Stimulated activated naive CD8-positive, alpha-beta T cell treated with anti-CD3 and anti-CD28 coated beads, Interleukin-15, Interleukin-2, amounts not matched to agents 100 U/mL and 50 U/mL, for 24 hours (primary cell): ENCODE data around the gene AKAP7.

Experiments
- ATAC-seq: fragments of 150-1000 bp; cut with Tn5 transposase; one replicate; pipeline ENCODE4 v1.10.0; 2021
- DNase-seq: peaks from one replicate; pipeline ENCODE4 v3.0.0; 2021

AKAP7 gene

GRCh38 chr6:131134220-131134979 lies 867 bp upstream of the AKAP7 start:
- DNase-seq (no peak), ATAC-seq (no peak)

- DNase-seq (no peak), ATAC-seq (no peak)
These were observed 355 bp upstream of the AKAP7 start for GRCh38 chr6:131134980-131135243.

- ATAC-seq: no peak
- DNase-seq: no peak
These were observed 937 bp downstream of the AKAP7 start for GRCh38 chr6:131136021-131136786.

- DNase-seq (no peak), ATAC-seq (no peak)
These were observed 4.3 kb downstream of the AKAP7 start for GRCh38 chr6:131139599-131139998.

- DNase-seq (no peak), ATAC-seq (no peak)
These were observed 8.1 kb downstream of the AKAP7 start for GRCh38 chr6:131143319-131143718.

- DNase-seq: no peak
These were observed 11.6 kb downstream of the AKAP7 start for GRCh38 chr6:131146865-131147264.

GRCh38 chr6:131156411-131156810 lies 21.1 kb downstream of the AKAP7 start:
- no peak for ATAC-seq

More at GRCh38 chr6:131146865-131147264, 11.6 kb downstream of the AKAP7 start:
- no peak for ATAC-seq

GRCh38 chr6:131159578-131159977 lies 24.3 kb downstream of the AKAP7 start:
- DNase-seq (no peak), ATAC-seq (no peak)

More at GRCh38 chr6:131156411-131156810, 21.1 kb downstream of the AKAP7 start:
- DNase-seq: no peak

- DNase-seq: no peak
- no peak for ATAC-seq
These were observed 25.0 kb downstream of the AKAP7 start for GRCh38 chr6:131160254-131160758.

GRCh38 chr6:131161987-131162386 lies 26.7 kb downstream of the AKAP7 start:
- ATAC-seq (no peak), DNase-seq (no peak)

GRCh38 chr6:131163886-131164285 lies 28.6 kb downstream of the AKAP7 start:
- DNase-seq (no peak), ATAC-seq (no peak)

- ATAC-seq (no peak), DNase-seq (no peak)
These were observed 29.2 kb downstream of the AKAP7 start for GRCh38 chr6:131164506-131164905.

GRCh38 chr6:131167773-131168172 lies 32.5 kb downstream of the AKAP7 start:
- ATAC-seq (no peak), DNase-seq (no peak)

- ATAC-seq: no peak
- no peak for DNase-seq
These were observed 34.3 kb downstream of the AKAP7 start for GRCh38 chr6:131169613-131170012.

GRCh38 chr6:131172222-131172621 lies 37.0 kb downstream of the AKAP7 start:
- ATAC-seq (no peak), DNase-seq (no peak)

GRCh38 chr6:131173680-131174079 lies 38.4 kb downstream of the AKAP7 start:
- no peak for ATAC-seq
- DNase-seq: no peak

- no peak for ATAC-seq
- DNase-seq: no peak
These were observed 40.3 kb downstream of the AKAP7 start for GRCh38 chr6:131175564-131175963.

GRCh38 chr6:131177996-131178395 lies 42.7 kb downstream of the AKAP7 start:
- DNase-seq: no peak
- no peak for ATAC-seq

- ATAC-seq: peak; percentile 57
- DNase-seq: no peak
These were observed 47.7 kb downstream of the AKAP7 start for GRCh38 chr6:131182991-131183425.

GRCh38 chr6:131183427-131184095 lies 48.3 kb downstream of the AKAP7 start:
- DNase-seq: no peak
- no peak for ATAC-seq

- ATAC-seq (no peak), DNase-seq (no peak)
These were observed 56.3 kb downstream of the AKAP7 start for GRCh38 chr6:131191590-131191989.

GRCh38 chr6:131197716-131198115 lies 62.4 kb downstream of the AKAP7 start:
- ATAC-seq (no peak), DNase-seq (no peak)
